HG02884 (cell line): Measurements from ENCODE around the gene ADCY4.
"Not testable (repeated sequence)": the region's sequence is repeated elsewhere in the genome, so short reads cannot be mapped to it uniquely, and the experiment has no call there.

Experiments
- ATAC-seq: cut with Tn5 transposase; IDR thresholded peaks from one replicate; pipeline ENCODE4 v1.9.1; 2021; ENCODE audit warnings: mild to moderate bottlenecking, moderate library complexity; ENCODE audit not compliant: unreplicated experiment

The ADCY4 gene

DNA sequence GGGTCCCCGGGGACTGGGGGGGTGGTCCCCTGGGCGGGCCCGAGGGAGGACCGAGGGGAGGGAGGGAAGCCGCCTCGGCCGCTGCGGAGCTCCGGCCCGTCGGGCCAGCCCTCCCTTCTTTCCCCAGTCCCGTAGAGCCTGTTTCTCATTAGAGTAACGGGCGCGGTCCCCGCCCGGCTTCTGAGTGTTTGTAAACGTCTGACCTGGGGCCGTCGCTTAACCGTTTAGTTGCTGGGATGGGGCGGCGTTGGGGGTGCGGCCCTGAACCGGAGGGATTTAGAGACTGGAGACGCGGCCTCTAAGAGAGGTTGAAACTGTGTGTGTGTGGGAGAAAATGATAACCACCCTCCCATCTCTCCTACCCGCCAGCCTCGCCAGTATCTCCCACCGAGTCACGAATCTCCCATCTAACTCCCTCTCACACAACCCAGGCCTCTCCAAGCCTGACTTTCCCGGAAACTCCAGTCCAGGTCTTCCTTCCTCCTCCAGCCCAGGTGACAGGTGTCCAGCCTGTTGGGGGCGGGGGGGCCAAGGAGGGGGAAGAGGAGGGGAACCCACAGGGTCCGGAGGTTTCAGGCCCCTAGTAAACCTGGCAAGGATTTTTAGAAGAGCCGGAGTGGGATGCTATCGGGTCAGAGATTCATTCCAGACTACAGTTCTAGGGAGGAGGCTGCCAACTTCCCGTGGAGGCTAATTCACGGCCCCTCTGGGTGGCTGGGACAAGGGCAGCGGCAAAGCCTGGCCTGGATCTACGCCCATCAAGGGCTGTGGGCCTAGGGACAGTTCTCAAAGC, 32.0 kb upstream of the ADCY4 start:
- peak; percentile 43 for ATAC-seq

DNA sequence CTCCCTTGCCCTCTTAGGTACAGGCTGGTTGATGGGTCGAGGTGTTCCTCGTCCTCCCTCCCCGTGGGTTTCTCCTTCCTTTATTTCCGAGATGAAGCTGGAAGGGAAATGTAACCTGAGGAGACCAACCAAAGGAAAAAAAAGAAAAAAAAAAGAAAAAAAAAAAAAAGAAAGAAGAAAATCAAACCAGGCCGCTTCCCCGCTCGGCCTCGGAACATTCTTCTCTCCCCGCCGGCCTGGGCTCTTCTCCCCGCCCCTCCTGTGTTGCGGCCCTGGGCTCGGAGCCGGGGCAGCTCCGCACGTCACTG, 31.5 kb upstream of the ADCY4 start:
- ATAC-seq: no peak

DNA sequence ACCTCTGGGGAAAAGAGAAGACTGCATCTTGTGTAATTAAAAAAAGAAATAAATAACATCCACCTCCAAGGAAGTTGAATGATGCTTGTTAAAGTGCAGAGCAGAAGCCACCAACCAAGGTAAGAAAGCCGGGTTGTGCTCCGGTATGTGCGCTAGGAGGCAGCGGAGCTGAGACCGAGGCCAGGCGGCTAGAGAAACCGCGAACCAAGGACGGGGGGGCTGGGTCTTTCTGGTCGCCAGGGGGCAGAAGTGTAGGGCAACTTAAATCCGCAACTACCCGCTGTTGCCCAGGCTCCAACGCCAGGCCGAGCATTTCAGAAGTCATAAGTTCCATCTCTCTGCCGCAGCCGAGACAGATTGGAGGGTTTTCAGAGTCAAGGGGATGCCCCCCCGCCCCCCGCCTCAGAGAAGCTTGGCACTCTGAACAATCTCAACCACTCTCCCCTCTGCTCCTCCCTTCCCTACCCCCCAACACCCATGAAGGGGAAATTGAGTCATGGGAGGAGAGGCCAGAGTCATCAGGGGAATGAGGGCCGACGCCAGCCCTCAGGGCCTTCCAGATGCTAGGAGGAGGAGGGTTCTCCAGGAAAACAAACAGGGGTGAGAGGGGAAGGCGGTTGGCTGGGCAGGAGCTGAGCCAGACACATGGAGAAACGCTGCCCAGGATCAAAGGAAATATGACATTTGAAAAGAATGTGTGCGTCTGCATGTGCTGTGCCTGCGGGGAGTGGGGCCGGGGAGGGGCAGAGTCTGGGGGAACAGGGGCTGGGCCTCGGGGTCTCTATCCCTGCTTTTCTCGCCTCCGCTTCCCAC, 30.9 kb upstream of the ADCY4 start:
- no peak for ATAC-seq

DNA sequence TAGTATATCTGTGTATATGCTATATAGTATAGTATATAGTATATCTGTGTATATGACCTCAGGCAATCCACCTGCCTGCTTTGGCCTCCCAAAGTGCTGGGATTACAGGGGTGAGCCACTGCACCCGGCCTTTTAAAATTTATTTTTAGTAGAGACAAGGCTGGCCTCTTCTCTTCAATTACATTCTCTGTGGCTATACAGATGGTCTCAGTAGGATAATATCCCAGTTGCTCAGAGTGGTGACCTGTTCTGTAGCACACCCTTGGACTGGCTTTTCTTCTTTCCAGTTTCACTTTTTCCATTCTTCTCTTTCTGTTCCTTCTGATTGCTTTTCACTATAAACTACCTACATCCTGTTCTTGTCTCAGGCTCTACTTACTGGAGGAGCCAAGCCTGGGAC, 30.0 kb upstream of the ADCY4 start:
- no peak for ATAC-seq

DNA sequence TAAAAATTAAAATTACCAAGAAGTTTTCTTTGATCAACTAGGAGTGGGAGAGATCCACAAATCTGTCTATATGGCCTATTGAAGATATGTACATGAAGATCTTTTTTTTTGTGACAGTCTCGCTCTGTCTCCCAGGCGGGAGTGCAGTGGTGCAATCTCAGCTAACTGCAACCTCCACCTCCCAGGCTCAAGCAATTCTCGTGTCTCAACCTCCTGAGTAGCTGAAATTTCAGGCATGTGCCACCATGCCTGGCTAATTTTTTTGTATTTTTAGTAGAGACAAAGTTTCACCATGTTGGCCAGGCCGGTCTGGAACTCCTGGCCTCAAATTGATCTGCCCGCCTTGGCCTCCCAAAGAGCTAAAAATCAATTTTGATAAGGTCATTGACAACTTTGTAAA, 28.5 kb upstream of the ADCY4 start:
- no peak for ATAC-seq

DNA sequence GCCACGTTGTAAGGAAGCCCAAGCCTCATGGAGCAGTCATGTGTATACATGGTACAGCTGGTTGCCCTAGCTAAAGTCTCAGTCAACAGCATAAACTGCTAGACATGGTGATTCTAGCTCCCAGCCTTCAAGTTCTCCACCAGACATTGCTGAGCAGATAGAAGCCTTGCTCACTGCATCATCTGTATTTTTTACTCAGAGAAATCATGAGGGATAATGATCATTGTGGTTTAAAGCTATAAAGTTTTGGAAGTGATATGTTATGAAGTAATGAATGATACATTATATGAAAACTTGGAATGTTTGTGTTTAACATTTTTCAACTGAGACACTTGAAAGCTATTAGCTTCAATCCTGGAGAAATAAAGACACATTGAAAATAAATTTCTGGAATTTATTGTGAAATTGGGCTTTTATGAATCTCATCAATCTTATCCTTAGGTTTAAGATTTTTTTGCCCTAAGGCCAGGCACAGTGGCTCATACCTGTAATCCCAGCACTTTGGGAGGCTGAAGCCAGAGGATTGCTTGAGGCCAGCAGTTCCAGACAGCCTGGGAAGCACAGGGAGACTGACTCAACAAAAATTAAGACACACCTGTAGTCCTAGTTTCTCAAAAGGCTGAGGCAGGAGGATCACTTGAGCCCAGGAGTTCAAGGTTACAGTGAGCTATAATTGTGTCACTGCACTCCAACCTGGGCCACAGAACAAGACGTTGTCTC, 27.5 kb upstream of the ADCY4 start:
- no peak for ATAC-seq

DNA sequence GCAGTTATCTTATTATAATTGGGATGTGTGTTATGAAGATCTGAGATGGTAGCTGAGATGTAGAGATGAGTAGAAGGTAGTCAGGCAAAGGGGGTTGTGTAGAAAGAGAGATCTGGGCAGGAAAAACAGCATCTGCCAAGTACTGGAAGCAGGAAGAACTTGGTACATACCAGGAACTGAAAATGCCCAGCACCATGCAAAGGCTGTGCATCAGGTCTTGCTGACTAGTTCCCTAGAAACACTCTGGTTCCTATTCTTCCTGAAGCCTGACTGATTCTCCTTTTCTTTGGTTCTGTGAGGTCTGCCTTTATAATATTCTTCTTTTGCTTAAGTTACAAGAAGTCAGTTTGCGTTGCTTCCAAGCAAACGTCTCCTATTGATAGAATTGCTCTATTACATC, 26.5 kb upstream of the ADCY4 start:
- no peak for ATAC-seq

DNA sequence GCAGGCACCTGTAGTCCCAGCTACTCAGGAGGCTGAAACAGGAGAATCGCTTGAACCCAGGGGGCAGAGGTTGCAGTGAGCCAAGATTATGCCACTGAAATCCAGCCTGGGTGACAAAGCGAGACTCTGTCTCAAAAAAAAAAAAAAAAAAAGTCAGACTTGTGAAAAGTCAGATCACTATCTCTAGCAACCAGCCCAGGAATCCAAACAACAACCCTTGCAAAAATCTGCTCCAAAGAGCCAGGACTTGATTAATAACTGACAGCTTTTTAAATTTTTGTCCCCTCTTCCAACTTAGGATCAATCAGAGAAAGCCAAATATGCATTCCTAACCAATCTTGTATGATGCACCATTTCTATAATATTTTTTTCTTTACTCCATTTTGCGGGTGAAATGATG, 25.4 kb upstream of the ADCY4 start:
- ATAC-seq: no peak

DNA sequence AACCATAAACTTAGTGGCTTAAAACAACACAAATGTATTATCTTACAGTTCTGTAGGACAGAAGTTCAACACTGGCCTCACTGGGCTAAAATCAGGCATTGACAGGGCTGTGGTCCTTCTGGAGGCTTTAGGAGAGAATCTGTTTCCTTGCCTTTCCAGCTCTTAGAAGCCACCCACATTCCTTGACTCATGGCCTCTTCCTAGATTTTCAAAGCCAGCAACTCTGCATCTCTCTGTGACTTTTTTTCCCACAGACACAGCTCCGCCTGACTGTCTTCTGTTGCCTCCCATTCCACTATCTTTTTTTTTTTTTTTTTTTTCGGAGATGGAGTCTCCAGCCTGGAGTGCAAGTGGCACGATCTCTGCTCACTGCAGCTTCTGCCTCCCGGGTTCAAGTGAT, 21.3 kb upstream of the ADCY4 start:
- ATAC-seq: no peak

DNA sequence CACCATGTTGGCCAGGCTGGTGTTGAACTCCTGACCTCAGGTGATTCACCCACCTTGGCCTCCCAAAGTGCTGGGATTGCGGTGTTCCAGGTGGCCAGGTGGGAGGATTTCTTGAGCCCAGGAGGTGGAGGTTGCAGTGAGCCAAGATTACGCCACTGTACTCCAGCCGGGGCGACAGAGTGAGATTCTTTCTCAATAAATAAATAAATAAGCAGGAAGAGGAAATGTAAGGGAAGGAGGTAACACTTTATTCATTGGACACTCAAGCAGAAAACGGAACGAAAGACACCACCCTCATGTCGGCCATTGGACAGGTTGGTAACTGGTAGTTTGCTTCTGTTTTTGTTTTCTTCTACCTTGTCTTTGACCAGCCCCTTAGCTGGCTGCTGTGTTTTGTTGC, 20.1 kb upstream of the ADCY4 start:
- ATAC-seq: no peak

DNA sequence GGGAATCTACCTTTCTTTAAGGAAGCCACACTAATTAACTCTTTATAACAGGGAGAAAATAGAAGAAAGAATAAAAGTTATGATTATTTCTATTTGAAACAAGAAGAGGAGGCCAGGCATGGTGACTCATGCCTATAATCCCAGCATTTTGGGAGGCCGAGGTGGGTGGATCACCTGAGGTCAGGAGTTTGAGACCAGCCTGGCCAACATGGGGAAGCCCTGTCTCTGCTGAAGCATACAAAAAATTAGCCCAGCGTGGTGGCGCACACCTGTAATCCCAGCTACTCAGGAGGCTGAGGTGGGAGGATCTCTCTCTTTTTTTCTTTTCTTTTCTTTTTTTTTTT, 19.6 kb upstream of the ADCY4 start:
- not testable (repeated sequence) for ATAC-seq

DNA sequence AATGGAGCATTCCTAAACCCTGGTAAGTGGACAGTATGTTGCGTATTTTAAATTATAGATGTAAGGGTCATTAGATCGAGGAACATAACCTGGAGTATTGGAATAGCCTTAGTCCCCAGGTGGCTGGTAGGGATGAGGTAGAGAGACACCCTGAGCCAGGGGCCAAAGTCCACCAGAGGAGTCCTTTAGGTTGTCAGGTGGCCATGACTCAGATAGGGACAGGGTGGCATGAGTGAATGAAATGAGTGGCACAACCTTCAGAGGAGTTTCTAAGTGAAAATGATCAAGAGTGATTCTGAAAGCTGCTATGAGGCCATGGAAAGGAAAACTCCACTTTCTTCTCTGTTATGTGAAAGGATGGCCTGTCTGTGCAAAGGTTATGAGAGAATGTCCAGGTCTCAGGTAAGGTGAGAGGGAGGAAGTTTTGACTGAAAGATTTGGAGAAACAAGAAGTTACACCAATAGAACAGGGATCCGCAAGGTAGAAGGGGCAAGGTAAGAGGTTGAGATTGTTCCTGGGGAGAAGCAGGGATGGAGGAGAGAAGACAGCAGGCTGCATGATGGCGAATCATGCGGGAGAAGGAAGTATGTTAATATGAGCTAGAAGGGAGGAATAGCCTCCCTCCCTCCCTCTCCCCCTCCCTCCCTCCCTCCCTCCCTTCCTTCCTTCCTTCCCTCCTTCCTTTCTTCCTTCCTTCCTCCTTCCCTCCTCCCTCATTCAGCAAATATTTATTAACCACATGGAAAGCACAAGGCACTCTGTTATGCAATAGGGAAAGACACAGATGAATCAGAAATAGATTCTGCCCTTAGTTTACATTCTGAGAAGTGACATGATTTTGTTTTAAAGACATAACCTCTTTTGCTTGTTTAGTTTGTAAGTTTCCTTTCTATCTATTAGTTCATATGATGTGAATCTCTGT, 18.9 kb upstream of the ADCY4 start:
- ATAC-seq: no peak

DNA sequence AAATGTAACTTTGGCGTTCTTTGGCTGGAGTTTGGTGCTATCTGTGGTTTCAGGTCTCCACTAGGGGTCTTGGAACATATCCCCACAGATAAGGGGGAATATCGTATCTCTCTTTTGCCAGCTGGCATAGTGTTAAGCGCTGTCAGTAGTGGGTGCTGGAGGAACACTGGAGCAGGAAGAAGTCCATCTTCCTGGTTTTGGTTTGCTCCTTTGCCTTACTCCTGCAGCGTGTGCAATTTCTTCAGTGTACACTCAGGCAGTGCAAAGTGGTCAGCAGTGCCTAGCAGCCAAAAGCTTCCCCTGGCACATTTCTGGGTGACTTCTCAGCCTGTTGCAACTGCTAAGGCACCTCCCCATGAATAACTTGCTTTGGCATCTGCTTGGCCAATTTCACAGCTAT, 16.6 kb upstream of the ADCY4 start:
- ATAC-seq: no peak

DNA sequence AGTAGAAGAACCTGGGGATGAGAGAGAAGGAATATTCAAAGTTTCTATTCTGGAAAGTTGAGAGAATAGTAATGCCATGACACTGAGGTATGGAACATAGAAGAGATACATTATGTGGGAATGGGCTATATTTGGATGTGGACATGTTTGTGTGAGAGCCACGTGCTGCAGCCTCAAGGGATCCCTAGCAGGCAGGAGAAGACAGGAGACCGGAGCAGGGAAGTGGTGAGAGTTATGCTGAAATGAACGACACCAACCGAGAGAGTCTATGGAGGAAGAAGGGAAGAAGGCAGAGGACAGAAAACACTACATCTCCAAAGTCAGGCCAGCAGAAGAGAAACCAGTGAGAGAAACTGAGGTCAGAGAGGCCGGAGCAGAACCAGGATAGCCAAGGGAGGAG, 14.9 kb upstream of the ADCY4 start:
- no peak for ATAC-seq

DNA sequence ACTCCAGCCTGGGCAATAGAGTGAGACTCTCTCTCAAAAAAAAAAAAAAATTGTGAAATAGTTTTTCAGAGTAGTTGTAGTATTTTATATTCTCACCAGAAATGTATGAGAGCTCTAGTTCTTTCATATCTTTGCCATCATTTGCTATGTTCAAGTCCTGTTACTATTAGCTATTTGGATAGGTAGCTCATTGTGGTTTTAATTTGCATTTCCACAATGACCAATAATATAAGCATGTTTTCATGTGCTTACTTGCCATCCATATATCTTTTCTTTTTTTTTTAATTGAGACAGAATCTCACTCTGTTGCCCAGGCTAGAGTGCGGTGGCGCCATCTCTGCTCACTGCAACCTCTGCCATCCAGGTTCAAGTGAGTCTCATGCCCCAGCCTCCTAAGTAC, 13.3 kb upstream of the ADCY4 start:
- ATAC-seq: no peak

DNA sequence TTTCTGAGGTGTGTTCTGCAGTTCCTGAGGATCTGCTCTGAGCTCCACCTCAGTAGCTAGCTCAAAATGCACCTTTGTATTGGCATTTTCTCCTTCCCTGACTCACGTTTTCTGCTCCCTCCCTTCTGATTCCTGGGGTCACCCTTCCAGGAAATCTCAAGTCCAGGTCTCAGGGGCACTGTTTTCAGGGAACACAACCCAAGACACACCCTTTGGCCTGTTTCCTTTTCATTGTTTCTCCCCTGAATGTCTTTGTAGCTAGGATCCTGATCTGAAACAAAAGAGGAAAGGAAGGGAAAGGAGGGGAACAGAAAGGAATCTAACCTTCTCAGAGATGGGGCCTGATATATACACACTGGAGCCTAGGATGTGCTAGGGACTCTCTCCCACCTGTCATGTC, 12.3 kb upstream of the ADCY4 start:
- ATAC-seq: no peak

DNA sequence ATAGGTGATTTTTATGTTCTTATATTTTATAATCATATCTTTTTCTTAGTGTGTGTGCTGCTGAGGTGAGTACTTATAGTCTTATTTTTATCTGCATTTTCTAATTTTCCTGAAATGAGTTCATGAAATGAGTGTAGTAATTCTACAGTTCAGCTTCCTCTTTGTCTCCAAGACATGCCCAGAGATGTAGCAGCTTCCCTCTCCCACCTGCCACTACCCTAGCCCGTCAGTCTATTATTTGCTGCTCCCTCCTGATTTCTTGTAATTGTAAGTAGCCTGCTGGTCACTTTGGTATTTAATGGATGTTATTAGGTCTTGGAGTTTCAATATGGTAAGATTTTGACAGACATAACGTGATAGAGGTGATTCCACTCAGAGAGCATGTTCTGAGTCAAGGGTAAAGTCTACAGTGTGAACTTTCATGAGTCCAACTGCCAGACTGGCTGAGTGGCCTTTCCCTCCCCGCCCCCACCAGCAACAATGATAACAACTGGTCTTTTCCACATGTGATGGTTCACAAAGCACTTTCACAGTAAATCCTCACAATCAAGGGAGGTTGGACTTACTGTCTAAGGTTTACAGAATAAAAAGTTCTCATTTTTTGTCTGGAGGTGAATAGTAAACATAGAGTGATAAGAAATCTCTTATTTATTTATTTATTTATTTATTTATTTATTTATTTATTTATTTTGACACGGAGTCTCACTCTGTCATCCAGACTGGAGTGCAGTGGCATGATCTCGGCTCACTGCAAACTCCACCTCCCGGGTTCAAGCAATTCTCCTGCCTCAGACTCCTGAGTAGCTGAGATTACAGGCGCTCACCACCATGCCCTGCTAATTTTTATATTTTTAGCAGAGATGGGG, 9.2 kb upstream of the ADCY4 start:
- no peak for ATAC-seq

DNA sequence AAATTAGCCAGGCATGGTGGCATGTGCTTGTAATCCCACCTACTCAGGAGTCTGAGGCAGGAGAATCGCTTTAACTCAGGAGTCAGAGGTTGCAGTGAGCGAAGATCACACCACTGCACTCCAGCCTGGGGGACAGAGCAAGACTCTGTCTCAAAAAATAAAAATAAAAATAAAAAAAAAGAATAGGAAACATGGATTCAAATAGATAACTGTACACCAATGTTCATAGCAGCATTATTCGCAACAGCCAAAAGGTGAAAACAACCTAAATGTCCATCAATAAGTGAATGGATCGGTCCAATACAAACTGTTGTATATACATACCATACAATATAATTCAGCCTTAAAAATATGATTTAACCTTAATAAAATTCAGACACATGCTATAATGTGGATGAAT, 8.0 kb upstream of the ADCY4 start:
- ATAC-seq: no peak

DNA sequence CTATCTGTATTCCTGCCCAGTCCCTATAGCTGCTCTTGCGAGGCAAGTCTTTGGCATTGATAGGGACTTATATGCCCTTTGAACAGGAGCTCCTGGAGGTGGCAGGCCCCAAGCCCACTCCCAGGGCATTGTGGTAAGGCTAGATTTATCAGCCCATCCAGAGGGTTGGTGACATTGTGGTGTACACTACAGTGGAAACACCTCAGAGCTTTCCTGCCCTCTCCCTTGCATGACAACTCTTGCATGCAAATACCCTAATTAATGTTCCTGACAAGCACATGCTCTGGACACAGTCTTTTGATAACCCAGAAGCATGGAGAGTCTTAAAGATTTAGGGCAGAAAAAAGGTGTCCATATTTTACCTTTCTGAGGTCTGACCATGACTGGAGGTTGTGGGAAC, 5.7 kb upstream of the ADCY4 start:
- ATAC-seq: no peak
